Gastrocnemius medialis (tissue), 4 donors: Measurements from ENCODE around the gene ID2.

Experiments used
- CTCF ChIP-seq, 5 experiments: fragments of 450-650 bp in 3 of 5; fragments of 200-600 bp in 2 of 5; sonication (generic) in 2 of 5; IDR thresholded peaks in 4 of 5; conservative IDR thresholded peaks in 1 of 5; 1 replicate in 4 of 5; 2 replicates in 1 of 5; pipeline ENCODE4 v1.5.1; 2016 to 2019; ENCODE audit warnings: antibody characterized with exemption in 5 of 5, mild to moderate bottlenecking in 3 of 5, moderate library complexity in 3 of 5
- POLR2A ChIP-seq, 2 donors: fragments of 450-650 bp; IDR thresholded peaks; one replicate each; pipeline ENCODE4 v1.6.1; 2017; ENCODE audit warnings: antibody characterized with exemption in 2 of 2, mild to moderate bottlenecking in 2 of 2, moderate library complexity in 2 of 2

- TF ChIP-seq CTCF (IDR thresholded peaks at IDR 0.05 in 4 of 5, conservative IDR thresholded peaks at IDR 0.05 in 1 of 5) (no peak), POLR2A (IDR thresholded peaks at IDR 0.05) (no peak)
Observed at GRCh38 chr2:8640498-8640897, 41.4 kb upstream of the ID2 start.
